GM21367 (cell line): ENCODE data around the gene ATIC.

Experiments used
- ATAC-seq: cut with Tn5 transposase; IDR thresholded peaks from one replicate; pipeline ENCODE4 v1.9.1; 2021; ENCODE audit not compliant: unreplicated experiment

ATIC gene

GRCh38 chr2:215396595-215397313 lies 84.9 kb downstream of the ATIC start:
- no peak for ATAC-seq

GRCh38 chr2:215397632-215398341 lies 85.9 kb downstream of the ATIC start:
- ATAC-seq: no peak

- ATAC-seq: no peak
Measured at GRCh38 chr2:215399067-215399716, 87.3 kb downstream of the ATIC start.
